Measurements from ENCODE around the gene ERGIC1.

The ERGIC1 gene

GRCh38 chr5:172926796-172927195, 92.7 kb downstream of the ERGIC1 start:
- TF ChIP-seq CTCF (IDR thresholded peaks at IDR 0.05): no peak
- H3K27ac ChIP-seq: no peak overlapping the region

GRCh38 chr5:172929371-172929838, 95.4 kb downstream of the ERGIC1 start:
- H3K27ac ChIP-seq: no peak overlapping the region
- TF ChIP-seq CTCF (IDR thresholded peaks at IDR 0.05): no peak
- no peaks in the 10 kb centered on the region for H3K36me3 ChIP-seq (ENCODE audit: control insufficient read depth, insufficient read depth, low read length)
- H3K9ac ChIP-seq: no peak overlapping the region
- H3K79me2 ChIP-seq: no peaks in the 10 kb centered on the region
- no peaks in the 10 kb centered on the region for H3K9me3 ChIP-seq (ENCODE audit: control insufficient read depth, low read length)
- no peaks in the 10 kb centered on the region for H3K4me1 ChIP-seq
- no peak overlapping the region for H2AFZ ChIP-seq
- no peak overlapping the region for H3K4me3 ChIP-seq (ENCODE audit: low read depth, low read length)
- no peak overlapping the region for H3K4me2 ChIP-seq (ENCODE audit: low read length)
- no peaks in the 10 kb centered on the region for H3K27me3 ChIP-seq (ENCODE audit: control insufficient read depth, insufficient read depth, low read length)

More at GRCh38 chr5:172926796-172927195, 92.7 kb downstream of the ERGIC1 start:
- no peaks in the 10 kb centered on the region for H3K4me1 ChIP-seq
- no peak overlapping the region for H3K4me2 ChIP-seq (ENCODE audit: low read length)
- no peaks in the 10 kb centered on the region for H3K79me2 ChIP-seq
- no peaks in the 10 kb centered on the region for H3K9me3 ChIP-seq (ENCODE audit: control insufficient read depth, low read length)
- H3K4me3 ChIP-seq (ENCODE audit: low read depth, low read length): no peak overlapping the region
- H3K27me3 ChIP-seq (ENCODE audit: control insufficient read depth, insufficient read depth, low read length): no peaks in the 10 kb centered on the region
- H3K36me3 ChIP-seq (ENCODE audit: control insufficient read depth, insufficient read depth, low read length): no peaks in the 10 kb centered on the region
- H2AFZ ChIP-seq: no peak overlapping the region
- no peak overlapping the region for H3K9ac ChIP-seq

- no peak overlapping the region for H3K4me2 ChIP-seq (ENCODE audit: low read length)
- no peaks in the 10 kb centered on the region for H3K9me3 ChIP-seq (ENCODE audit: control insufficient read depth, low read length)
- H3K79me2 ChIP-seq: no peaks in the 10 kb centered on the region
- no peak overlapping the region for H3K9ac ChIP-seq
- no peak overlapping the region for H2AFZ ChIP-seq
- TF ChIP-seq CTCF (IDR thresholded peaks at IDR 0.05): no peak
- H3K4me1 ChIP-seq: no peaks in the 10 kb centered on the region
- H3K27ac ChIP-seq: peak overlapping the region; percentile 60
- no peaks in the 10 kb centered on the region for H3K27me3 ChIP-seq (ENCODE audit: control insufficient read depth, insufficient read depth, low read length)
- H3K36me3 ChIP-seq (ENCODE audit: control insufficient read depth, insufficient read depth, low read length): no peaks in the 10 kb centered on the region
- no peak overlapping the region for H3K4me3 ChIP-seq (ENCODE audit: low read depth, low read length)
Observed at GRCh38 chr5:172931001-172931536, 97.0 kb downstream of the ERGIC1 start.

GRCh38 chr5:172932313-172933017, 98.4 kb downstream of the ERGIC1 start:
- H3K27me3 ChIP-seq (ENCODE audit: control insufficient read depth, insufficient read depth, low read length): no peaks in the 10 kb centered on the region
- H3K4me2 ChIP-seq (ENCODE audit: low read length): no peak overlapping the region
- H3K79me2 ChIP-seq: no peaks in the 10 kb centered on the region
- H3K4me1 ChIP-seq: no peaks in the 10 kb centered on the region
- no peaks in the 10 kb centered on the region for H3K36me3 ChIP-seq (ENCODE audit: control insufficient read depth, insufficient read depth, low read length)
- H3K27ac ChIP-seq: no peak overlapping the region
- no peak overlapping the region for H2AFZ ChIP-seq
- TF ChIP-seq CTCF (IDR thresholded peaks at IDR 0.05): peak; percentile 95
- no peak overlapping the region for H3K9ac ChIP-seq
- no peak overlapping the region for H3K4me3 ChIP-seq (ENCODE audit: low read depth, low read length)
- H3K9me3 ChIP-seq (ENCODE audit: control insufficient read depth, low read length): no peaks in the 10 kb centered on the region

- H3K27ac ChIP-seq: no peak overlapping the region
- no peaks in the 10 kb centered on the region for H3K27me3 ChIP-seq (ENCODE audit: control insufficient read depth, insufficient read depth, low read length)
- no peak overlapping the region for H3K4me3 ChIP-seq (ENCODE audit: low read depth, low read length)
- no peaks in the 10 kb centered on the region for H3K36me3 ChIP-seq (ENCODE audit: control insufficient read depth, insufficient read depth, low read length)
- H3K79me2 ChIP-seq: no peaks in the 10 kb centered on the region
- no peaks in the 10 kb centered on the region for H3K4me1 ChIP-seq
- TF ChIP-seq CTCF (IDR thresholded peaks at IDR 0.05): no peak
- H3K9ac ChIP-seq: no peak overlapping the region
- H3K9me3 ChIP-seq (ENCODE audit: control insufficient read depth, low read length): no peaks in the 10 kb centered on the region
- H2AFZ ChIP-seq: no peak overlapping the region
- H3K4me2 ChIP-seq (ENCODE audit: low read length): no peak overlapping the region
Observed at GRCh38 chr5:172933238-172933637, 99.2 kb downstream of the ERGIC1 start.

Measured in parathyroid adenoma (tissue), 2 donors.